H9 (cell line): ENCODE data around the gene PEG3. TPM values are rescaled to one million over a fixed set of nuclear protein-coding genes. Genes with fewer than 3 reads are reported as not detected.

Experiments used
- DNase-seq: peaks from one replicate; pipeline ENCODE4 v3.0.0-alpha.2; 2017
- H2AFZ ChIP-seq: one replicate; pipeline ENCODE4 v1.6.1; 2013; ENCODE audit warnings: mild to moderate bottlenecking, low read length, control low read depth, moderate library complexity
- H2AK5ac ChIP-seq: 2 replicates; pipeline ENCODE4 v1.6.1; 2013; ENCODE audit warnings: low read length, control low read depth, mixed read lengths; ENCODE audit not compliant: insufficient read length
- H2BK120ac ChIP-seq: one replicate; pipeline ENCODE4 v1.6.1; 2013; ENCODE audit warnings: low read depth, mild to moderate bottlenecking, low read length, control low read depth, inconsistent platforms; ENCODE audit not compliant: poor library complexity, severe bottlenecking
- H2BK12ac ChIP-seq: 2 replicates; pipeline ENCODE4 v1.6.1; 2013; ENCODE audit warnings: low read length, control low read depth, mixed read lengths, low read depth; ENCODE audit not compliant: insufficient read length
- H2BK15ac ChIP-seq: 2 replicates; pipeline ENCODE4 v1.6.1; 2013; ENCODE audit warnings: low read depth, low read length, control low read depth
- H2BK20ac ChIP-seq: one replicate; pipeline ENCODE4 v1.6.1; 2013; ENCODE audit warnings: low read depth, mild to moderate bottlenecking, low read length, control low read depth, inconsistent platforms; ENCODE audit not compliant: poor library complexity, severe bottlenecking
- H2BK5ac ChIP-seq: 2 replicates; pipeline ENCODE4 v1.6.1; 2013; ENCODE audit warnings: low read length, control low read depth, mixed read lengths; ENCODE audit not compliant: insufficient read length
- H3K14ac ChIP-seq: 2 replicates; pipeline ENCODE4 v1.6.1; 2013; ENCODE audit warnings: low read length, control low read depth; ENCODE audit not compliant: insufficient read depth
- H3K18ac ChIP-seq: 2 replicates; pipeline ENCODE4 v1.6.1; 2013; ENCODE audit warnings: low read depth, mild to moderate bottlenecking, mixed read lengths, low read length, control low read depth; ENCODE audit not compliant: insufficient read length
- H3K23ac ChIP-seq: 2 replicates; pipeline ENCODE4 v1.6.1; 2013; ENCODE audit warnings: low read length, control low read depth, mixed read lengths, low read depth; ENCODE audit not compliant: insufficient read length
- H3K23me2 ChIP-seq: 2 replicates; pipeline ENCODE4 v1.6.1; 2013; ENCODE audit warnings: low read depth, mild to moderate bottlenecking, mixed read lengths, low read length, control low read depth; ENCODE audit not compliant: insufficient read length, poor library complexity, severe bottlenecking
- H3K27ac ChIP-seq: 2 replicates; pipeline ENCODE4 v1.5.1; 2013; ENCODE audit warnings: low read length, control low read depth, mixed read lengths, low read depth; ENCODE audit not compliant: insufficient read length
- H3K27me3 ChIP-seq: 2 replicates; pipeline ENCODE4 v1.6.1; 2013; ENCODE audit warnings: low read length, control low read depth, inconsistent platforms; ENCODE audit not compliant: insufficient read depth
- H3K4ac ChIP-seq: 2 replicates; pipeline ENCODE4 v1.6.1; 2013; ENCODE audit warnings: low read depth, mild to moderate bottlenecking, control low read depth, inconsistent platforms, low read length, moderate library complexity
- H3K4me1 ChIP-seq: 2 replicates; pipeline ENCODE4 v1.6.1; 2013; ENCODE audit warnings: low read length, control low read depth, inconsistent platforms; ENCODE audit not compliant: insufficient read depth
- H3K4me2 ChIP-seq: 2 replicates; pipeline ENCODE4 v1.6.1; 2013; ENCODE audit warnings: low read length, control low read depth, mixed read lengths; ENCODE audit not compliant: insufficient read length, insufficient read depth
- H3K56ac ChIP-seq: 2 replicates; pipeline ENCODE4 v1.6.1; 2013; ENCODE audit warnings: low read depth, mild to moderate bottlenecking, mixed read lengths, low read length, control low read depth; ENCODE audit not compliant: insufficient read length
- H3K79me1 ChIP-seq: 2 replicates; pipeline ENCODE4 v1.6.1; 2013; ENCODE audit warnings: low read depth, mild to moderate bottlenecking, moderate library complexity, low read length, control low read depth, inconsistent platforms; ENCODE audit not compliant: insufficient read depth, poor library complexity, severe bottlenecking
- H3K79me2 ChIP-seq: 2 replicates; pipeline ENCODE4 v1.6.1; 2013; ENCODE audit warnings: low read length, control low read depth, inconsistent platforms; ENCODE audit not compliant: insufficient read depth
- H3K9ac ChIP-seq: 2 replicates; pipeline ENCODE4 v1.6.1; 2013; ENCODE audit warnings: low read length, control low read depth, mixed read lengths; ENCODE audit not compliant: insufficient read length; ENCODE audit errors: extremely low read depth
- H3K9me3 ChIP-seq: one replicate; pipeline ENCODE4 v1.6.1; 2013; ENCODE audit warnings: low read depth, low read length, inconsistent platforms; ENCODE audit not compliant: control insufficient read depth
- H3T11ph ChIP-seq: one replicate; pipeline ENCODE4 v1.6.1; 2013; ENCODE audit warnings: mild to moderate bottlenecking, low read length, control low read depth, inconsistent platforms
- H4K20me1 ChIP-seq: one replicate; pipeline ENCODE4 v1.6.1; 2013; ENCODE audit not compliant: control insufficient read depth, insufficient read length, insufficient read depth
- H4K5ac ChIP-seq: 2 replicates; pipeline ENCODE4 v1.6.1; 2013; ENCODE audit warnings: low read depth, mild to moderate bottlenecking, mixed read lengths, low read length, control low read depth; ENCODE audit not compliant: insufficient read length
- H4K8ac ChIP-seq: replicated peaks from 2 replicates; pipeline ENCODE4 v1.6.1; 2013; ENCODE audit warnings: low read length, control low read depth, mixed read lengths, low read depth; ENCODE audit not compliant: insufficient read length
- H4K91ac ChIP-seq: 2 replicates; pipeline ENCODE4 v1.6.1; 2013; ENCODE audit warnings: low read depth, mild to moderate bottlenecking, moderate library complexity, mixed read lengths, low read length, control low read depth; ENCODE audit not compliant: insufficient read length
- H3K27ac Mint-ChIP-seq, 3 experiments: 2 replicates in 2 of 3; 3 replicates in 1 of 3; pipeline ENCODE4 v1.8.0; 2020 to 2021; ENCODE audit warnings: mixed read lengths in 3 of 3, mild to moderate bottlenecking in 1 of 3, moderate library complexity in 1 of 3
- H3K27me3 Mint-ChIP-seq: 2 replicates; pipeline ENCODE4 v1.8.0; 2021; ENCODE audit warnings: low read depth, mild to moderate bottlenecking, moderate library complexity, mixed read lengths
- H3K36me3 Mint-ChIP-seq, 3 experiments: 2 replicates in 2 of 3; 3 replicates in 1 of 3; pipeline ENCODE4 v1.8.0; 2020 to 2021; ENCODE audit warnings: low read depth in 3 of 3, mixed read lengths in 3 of 3; ENCODE audit not compliant: insufficient read depth in 1 of 3
- H3K4me1 Mint-ChIP-seq, 2 experiments: 2 replicates each; pipeline ENCODE4 v1.8.0; 2020; ENCODE audit warnings: mixed read lengths in 2 of 2
- H3K4me3 Mint-ChIP-seq, 2 experiments: 2 replicates in 1 of 2; 3 replicates in 1 of 2; pipeline ENCODE4 v1.8.0; 2020 to 2021; ENCODE audit warnings: mild to moderate bottlenecking in 2 of 2, mixed read lengths in 2 of 2, moderate library complexity in 1 of 2
- H3K9me3 Mint-ChIP-seq, 2 experiments: 2 replicates in 1 of 2; 3 replicates in 1 of 2; pipeline ENCODE4 v1.8.0; 2020; ENCODE audit warnings: mild to moderate bottlenecking in 2 of 2, mixed read lengths in 2 of 2, moderate library complexity in 1 of 2
- WGBS: extraction: QIAGEN DNeasy Blood & Tissue Kit; methylation state at CpG from one replicate; pipeline ENCODE4 v1.1.7; 2013; ENCODE audit warnings: missing lambda C conversion rate, low lambda C conversion rate, mixed read lengths; ENCODE audit not compliant: insufficient read length; ENCODE audit errors: extremely low coverage; 5-methylcytosine and 5-hydroxymethylcytosine counted together
- total RNA-seq: library from RNA; stranded (reverse); gene quantifications from 2 replicates; pipeline ENCODE4 v1.2.1, GENCODE V29; 2021
- TF ChIP-seq, protein P1 (sequence below): fragments of 200-600 bp; sonication (generic); conservative IDR thresholded peaks from 3 replicates; pipeline ENCODE4 v1.8.0; 2021; ENCODE audit warnings: antibody characterized with exemption, mild to moderate bottlenecking

PEG3 gene
- total RNA-seq, 1 experiment from 2014 or later, result not detected

DNA sequence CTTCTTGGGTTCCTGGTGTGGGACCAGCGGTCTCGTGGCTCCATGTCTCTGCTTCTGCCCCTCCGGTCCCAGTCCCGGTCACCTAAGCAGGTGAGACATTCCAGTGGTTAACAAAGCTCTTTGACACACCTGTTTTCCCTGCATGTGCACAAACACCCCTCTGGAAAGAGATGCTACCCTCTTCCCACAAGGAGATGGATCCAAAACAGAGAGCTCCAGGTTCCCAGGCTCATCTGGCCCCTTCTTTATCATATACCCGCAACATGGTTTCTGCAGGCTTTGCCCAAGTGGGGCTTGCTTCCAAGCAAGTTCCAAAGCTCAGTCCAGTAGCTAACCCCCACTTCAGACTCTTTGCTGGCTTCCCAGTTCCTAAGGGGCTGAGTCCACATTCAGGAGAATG is 17.8 kb downstream of the PEG3 start:
- no peak overlapping the region for H2AK5ac ChIP-seq
- H2BK15ac ChIP-seq, result no peak overlapping the region
- no peaks in the 10 kb centered on the region for H3K79me2 ChIP-seq
- Mint-ChIP-seq H3K27me3 (no peaks in the 10 kb centered on the region), H3K36me3 (peaks cover 8 to 48% (median 21%) of the 10 kb centered on the region in 3 experiments; a peak in 6 of 7 replicates), H3K9me3 (peaks cover 99 to 100% of the 10 kb centered on the region in 2 experiments), H3K4me3 (no peak overlapping the region), H3K27ac (no peak overlapping the region), H3K4me1 (no peaks in the 10 kb centered on the region)
- H3K4me1 ChIP-seq, result no peaks in the 10 kb centered on the region
- no peak overlapping the region for H2AFZ ChIP-seq
- no peak overlapping the region for H2BK20ac ChIP-seq
- no peak overlapping the region for H4K91ac ChIP-seq
- no peaks in the 10 kb centered on the region for H3K23me2 ChIP-seq
- no peak overlapping the region for H4K5ac ChIP-seq
- no peak overlapping the region for H3K4ac ChIP-seq
- no peak overlapping the region for H2BK120ac ChIP-seq
- no peaks in the 10 kb centered on the region for H4K20me1 ChIP-seq
- no peak overlapping the region for H2BK12ac ChIP-seq
- H3K18ac ChIP-seq, result no peak overlapping the region
- no peak for DNase-seq
- TF ChIP-seq, protein P1, sequence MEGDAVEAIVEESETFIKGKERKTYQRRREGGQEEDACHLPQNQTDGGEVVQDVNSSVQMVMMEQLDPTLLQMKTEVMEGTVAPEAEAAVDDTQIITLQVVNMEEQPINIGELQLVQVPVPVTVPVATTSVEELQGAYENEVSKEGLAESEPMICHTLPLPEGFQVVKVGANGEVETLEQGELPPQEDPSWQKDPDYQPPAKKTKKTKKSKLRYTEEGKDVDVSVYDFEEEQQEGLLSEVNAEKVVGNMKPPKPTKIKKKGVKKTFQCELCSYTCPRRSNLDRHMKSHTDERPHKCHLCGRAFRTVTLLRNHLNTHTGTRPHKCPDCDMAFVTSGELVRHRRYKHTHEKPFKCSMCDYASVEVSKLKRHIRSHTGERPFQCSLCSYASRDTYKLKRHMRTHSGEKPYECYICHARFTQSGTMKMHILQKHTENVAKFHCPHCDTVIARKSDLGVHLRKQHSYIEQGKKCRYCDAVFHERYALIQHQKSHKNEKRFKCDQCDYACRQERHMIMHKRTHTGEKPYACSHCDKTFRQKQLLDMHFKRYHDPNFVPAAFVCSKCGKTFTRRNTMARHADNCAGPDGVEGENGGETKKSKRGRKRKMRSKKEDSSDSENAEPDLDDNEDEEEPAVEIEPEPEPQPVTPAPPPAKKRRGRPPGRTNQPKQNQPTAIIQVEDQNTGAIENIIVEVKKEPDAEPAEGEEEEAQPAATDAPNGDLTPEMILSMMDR, result no peak
- no peak overlapping the region for H3K9ac ChIP-seq
- WGBS, result no CpG with 5 or more reads among the region's 5 CpGs
- no peak overlapping the region for H3K23ac ChIP-seq
- H3T11ph ChIP-seq, result no peak overlapping the region
- H3K27me3 ChIP-seq, result no peaks in the 10 kb centered on the region
- no peak overlapping the region for H3K4me2 ChIP-seq
- no peaks in the 10 kb centered on the region for H3K79me1 ChIP-seq
- H2BK5ac ChIP-seq, result no peak overlapping the region
- no peak overlapping the region for H4K8ac ChIP-seq
- no peak overlapping the region for H3K56ac ChIP-seq
- H3K9me3 ChIP-seq, result peaks cover 93% of the 10 kb centered on the region
- no peak overlapping the region for H3K27ac ChIP-seq
- H3K14ac ChIP-seq, result no peak overlapping the region
